GM19099 (cell line): Measurements from ENCODE around the gene SRPK1.

Experiments
- POLR2A ChIP-seq: IDR thresholded peaks from 3 replicates; pipeline ENCODE4 v1.6.1; 2011; ENCODE audit warnings: low read depth; ENCODE audit not compliant: insufficient read length; ENCODE audit errors: extremely low read depth

SRPK1 gene

GRCh38 chr6:35852994-35853393 is 67.9 kb downstream of the SRPK1 start:
- no peak for TF ChIP-seq POLR2A

GRCh38 chr6:35850208-35850607 is 70.7 kb downstream of the SRPK1 start:
- no peak for TF ChIP-seq POLR2A

- no peak for TF ChIP-seq POLR2A
Observed at GRCh38 chr6:35844290-35844689, 76.6 kb downstream of the SRPK1 start.

GRCh38 chr6:35842381-35842780 is 78.5 kb downstream of the SRPK1 start:
- TF ChIP-seq POLR2A = no peak

GRCh38 chr6:35839019-35839418 is 81.9 kb downstream of the SRPK1 start:
- no peak for TF ChIP-seq POLR2A

GRCh38 chr6:35833536-35833935 is 87.4 kb downstream of the SRPK1 start:
- TF ChIP-seq POLR2A = no peak

- no peak for TF ChIP-seq POLR2A
Observed at GRCh38 chr6:35831257-35832007, 89.5 kb downstream of the SRPK1 start.

GRCh38 chr6:35829306-35829705 is 91.6 kb downstream of the SRPK1 start:
- TF ChIP-seq POLR2A = no peak

GRCh38 chr6:35824552-35825192 is 96.2 kb downstream of the SRPK1 start:
- no peak for TF ChIP-seq POLR2A

- no peak for TF ChIP-seq POLR2A
Observed at GRCh38 chr6:35823601-35824000, 97.3 kb downstream of the SRPK1 start.

- no peak for TF ChIP-seq POLR2A
Observed at GRCh38 chr6:35817515-35817914, 103.4 kb downstream of the SRPK1 start.

GRCh38 chr6:35811699-35811995 is 109.3 kb downstream of the SRPK1 start:
- TF ChIP-seq POLR2A = no peak

GRCh38 chr6:35810971-35811698 is 109.8 kb downstream of the SRPK1 start:
- no peak for TF ChIP-seq POLR2A

GRCh38 chr6:35809809-35810208 is 111.1 kb downstream of the SRPK1 start:
- TF ChIP-seq POLR2A = no peak

GRCh38 chr6:35808688-35809087 is 112.2 kb downstream of the SRPK1 start:
- no peak for TF ChIP-seq POLR2A
